ENCODE data around the gene LIPN.

The LIPN gene

DNA sequence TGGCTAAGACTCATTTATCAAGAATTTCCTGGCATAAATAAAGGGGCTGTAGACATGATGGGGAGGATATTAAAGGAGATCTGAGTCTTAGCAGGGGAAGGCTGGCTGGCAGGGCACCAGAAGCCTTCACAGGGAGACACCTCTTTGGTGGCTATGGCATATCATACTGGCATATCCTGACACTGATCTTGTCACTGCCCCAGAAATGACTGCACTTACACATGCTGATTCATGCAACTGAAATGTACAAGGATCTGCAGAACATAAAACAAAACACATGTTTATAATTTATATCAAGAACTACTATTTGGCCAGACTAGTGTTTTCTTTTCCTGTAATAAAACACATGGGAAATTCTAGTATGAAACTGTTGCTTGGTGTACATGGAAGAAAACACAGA, 5.5 kb upstream of the LIPN start:
- TF ChIP-seq, protein P1, sequence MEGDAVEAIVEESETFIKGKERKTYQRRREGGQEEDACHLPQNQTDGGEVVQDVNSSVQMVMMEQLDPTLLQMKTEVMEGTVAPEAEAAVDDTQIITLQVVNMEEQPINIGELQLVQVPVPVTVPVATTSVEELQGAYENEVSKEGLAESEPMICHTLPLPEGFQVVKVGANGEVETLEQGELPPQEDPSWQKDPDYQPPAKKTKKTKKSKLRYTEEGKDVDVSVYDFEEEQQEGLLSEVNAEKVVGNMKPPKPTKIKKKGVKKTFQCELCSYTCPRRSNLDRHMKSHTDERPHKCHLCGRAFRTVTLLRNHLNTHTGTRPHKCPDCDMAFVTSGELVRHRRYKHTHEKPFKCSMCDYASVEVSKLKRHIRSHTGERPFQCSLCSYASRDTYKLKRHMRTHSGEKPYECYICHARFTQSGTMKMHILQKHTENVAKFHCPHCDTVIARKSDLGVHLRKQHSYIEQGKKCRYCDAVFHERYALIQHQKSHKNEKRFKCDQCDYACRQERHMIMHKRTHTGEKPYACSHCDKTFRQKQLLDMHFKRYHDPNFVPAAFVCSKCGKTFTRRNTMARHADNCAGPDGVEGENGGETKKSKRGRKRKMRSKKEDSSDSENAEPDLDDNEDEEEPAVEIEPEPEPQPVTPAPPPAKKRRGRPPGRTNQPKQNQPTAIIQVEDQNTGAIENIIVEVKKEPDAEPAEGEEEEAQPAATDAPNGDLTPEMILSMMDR (conservative IDR thresholded peaks at IDR 0.05; ENCODE audit: control insufficient read depth, insufficient read depth, low read depth, low read length), result no peak
- H3K4me3 ChIP-seq (ENCODE audit: control insufficient read depth, low read depth, low read length), result no peak overlapping the region
- DNase-seq (ENCODE audit: low read depth), result peak; percentile 85

DNA sequence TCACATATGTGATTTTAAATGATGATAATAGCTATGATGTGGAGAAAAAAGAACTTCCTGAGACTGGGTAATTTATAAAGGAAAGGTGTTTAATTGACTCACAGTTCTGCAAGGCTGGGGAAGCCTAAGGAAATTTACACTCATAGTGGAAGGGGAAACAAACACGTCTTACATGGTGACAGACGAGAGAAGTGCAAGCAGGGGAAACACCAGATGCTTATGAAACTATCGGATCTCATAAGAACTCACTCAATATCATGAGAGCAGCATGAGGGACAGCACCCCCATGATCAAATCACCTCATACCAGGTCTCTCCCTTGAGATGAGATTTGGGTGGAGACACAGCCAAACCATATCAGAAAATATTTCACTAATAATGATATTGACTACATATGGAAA, 4.1 kb upstream of the LIPN start:
- H3K4me3 ChIP-seq (ENCODE audit: control insufficient read depth, low read depth, low read length), result no peak overlapping the region
- TF ChIP-seq, protein P1 (conservative IDR thresholded peaks at IDR 0.05; ENCODE audit: control insufficient read depth, insufficient read depth, low read depth, low read length), result no peak
- DNase-seq (ENCODE audit: low read depth), result no peak

DNA sequence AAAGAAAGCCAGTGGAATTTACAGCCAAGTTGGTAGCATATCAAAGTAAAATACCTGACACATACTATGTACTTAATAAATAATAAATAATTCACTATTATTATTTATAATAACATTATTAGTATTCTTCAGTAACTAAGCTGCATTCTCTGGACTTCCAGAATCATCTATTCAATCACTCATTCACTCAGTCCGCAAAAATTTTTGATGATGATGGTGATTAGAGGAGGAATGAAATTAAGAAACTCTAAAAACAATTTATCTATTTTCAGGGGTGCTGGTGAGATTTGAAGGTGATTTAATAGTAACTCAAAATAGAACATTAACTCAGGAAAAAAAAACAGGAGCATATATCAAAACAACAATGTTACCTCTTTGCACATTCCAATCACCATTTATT, 3.2 kb upstream of the LIPN start:
- DNase-seq (ENCODE audit: low read depth), result no peak
- TF ChIP-seq, protein P1 (conservative IDR thresholded peaks at IDR 0.05; ENCODE audit: control insufficient read depth, insufficient read depth, low read depth, low read length), result no peak
- no peak overlapping the region for H3K4me3 ChIP-seq (ENCODE audit: control insufficient read depth, low read depth, low read length)

DNA sequence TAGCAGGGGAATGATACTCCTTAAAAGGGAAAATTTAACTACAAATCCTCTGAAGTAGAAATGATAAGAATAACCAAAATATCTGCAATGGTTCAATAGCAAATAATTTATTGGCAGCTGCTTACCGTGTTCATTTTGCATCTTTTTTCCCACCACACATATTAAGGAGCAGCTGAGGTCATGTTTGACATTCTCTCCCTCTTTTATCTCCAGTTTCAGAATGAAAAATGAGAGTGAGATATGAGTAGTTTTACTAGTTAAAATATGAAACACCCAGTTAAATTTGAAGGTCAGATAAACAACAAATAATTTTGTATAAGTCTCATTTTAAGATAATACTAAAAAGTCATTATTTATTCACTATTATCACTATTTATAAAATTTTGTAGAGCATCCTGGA, 3.1 kb downstream of the LIPN start:
- no peak for DNase-seq (ENCODE audit: low read depth)
- no peak overlapping the region for H3K4me3 ChIP-seq (ENCODE audit: control insufficient read depth, low read depth, low read length)
- TF ChIP-seq, protein P1 (conservative IDR thresholded peaks at IDR 0.05; ENCODE audit: control insufficient read depth, insufficient read depth, low read depth, low read length), result no peak

DNA sequence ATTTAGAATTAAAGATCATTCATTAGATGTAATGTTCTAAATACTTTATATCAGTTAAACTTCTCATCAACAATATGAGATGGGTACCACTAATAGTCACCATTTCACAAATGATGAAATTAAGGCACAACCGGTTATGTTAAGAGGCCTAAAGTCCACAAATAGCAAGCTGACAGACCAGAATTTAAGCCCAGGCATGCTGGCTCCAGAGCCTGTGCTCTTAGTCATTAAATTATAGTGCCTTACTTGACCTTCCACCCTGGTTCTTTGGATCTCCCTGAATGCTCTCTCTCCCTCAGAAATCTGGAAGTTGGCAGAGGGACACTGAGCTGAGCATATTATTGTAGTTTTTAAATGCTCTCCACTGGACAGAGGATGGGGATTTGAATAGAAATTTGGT, 3.6 kb downstream of the LIPN start:
- no peak for DNase-seq (ENCODE audit: low read depth)
- TF ChIP-seq, protein P1 (conservative IDR thresholded peaks at IDR 0.05; ENCODE audit: control insufficient read depth, insufficient read depth, low read depth, low read length), result no peak

DNA sequence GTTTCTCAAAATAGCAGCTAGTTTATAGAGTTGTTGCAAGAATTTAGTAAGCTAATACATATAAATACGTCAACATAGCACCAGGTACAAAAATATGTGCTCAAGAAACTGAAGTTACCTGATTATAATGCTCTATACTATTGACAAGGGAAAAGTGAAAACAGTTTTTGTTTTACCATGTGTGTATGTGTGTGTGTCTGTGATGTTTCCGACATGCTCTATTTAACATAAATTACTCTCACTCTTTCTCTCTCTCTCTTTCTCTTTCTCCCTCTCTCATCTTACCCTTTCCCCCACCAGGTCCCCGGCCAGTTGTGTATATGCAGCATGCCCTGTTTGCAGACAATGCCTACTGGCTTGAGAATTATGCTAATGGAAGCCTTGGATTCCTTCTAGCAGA, 4.3 kb downstream of the LIPN start:
- H3K4me3 ChIP-seq (ENCODE audit: control insufficient read depth, low read depth, low read length), result no peak overlapping the region
- DNase-seq (ENCODE audit: low read depth), result no peak
- TF ChIP-seq, protein P1 (conservative IDR thresholded peaks at IDR 0.05; ENCODE audit: control insufficient read depth, insufficient read depth, low read depth, low read length), result no peak

More for the DNA sequence above, 3.6 kb downstream of the LIPN start:
- no peak overlapping the region for H3K4me3 ChIP-seq (ENCODE audit: control insufficient read depth, low read depth, low read length)

DNA sequence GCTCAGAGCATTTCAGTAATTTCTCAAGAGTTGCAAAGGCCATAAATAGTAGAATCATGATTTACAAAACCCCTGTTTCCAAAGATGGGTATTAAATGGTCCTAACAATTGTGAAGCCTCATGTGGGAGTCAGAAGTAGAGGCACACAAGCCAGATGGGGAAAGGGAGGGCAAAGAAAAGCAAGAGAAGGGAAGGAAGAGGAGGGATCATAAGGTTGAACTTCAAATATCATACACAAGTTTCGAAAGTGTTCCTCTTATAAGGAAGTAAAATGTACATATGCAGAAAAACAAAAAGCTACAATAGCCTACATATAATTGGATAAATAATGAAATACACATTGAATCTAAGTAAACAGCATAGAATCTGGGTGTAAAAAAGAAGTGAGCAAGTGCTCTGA, 6.0 kb downstream of the LIPN start:
- no peak overlapping the region for H3K4me3 ChIP-seq (ENCODE audit: control insufficient read depth, low read depth, low read length)
- TF ChIP-seq, protein P1 (conservative IDR thresholded peaks at IDR 0.05; ENCODE audit: control insufficient read depth, insufficient read depth, low read depth, low read length), result no peak
- DNase-seq (ENCODE audit: low read depth), result no peak

Measured in fibroblast of mammary gland (primary cell).